Right cardiac atrium (tissue), 5 donors: ENCODE data around the gene EWSR1. TPM values are rescaled to one million over a fixed set of nuclear protein-coding genes. Genes with fewer than 3 reads are reported as not detected.
A peak's percentile ranks its signal among the peaks of the same experiment; 100 is the strongest.
"Not testable (repeated sequence)": the region's sequence is repeated elsewhere in the genome, so short reads cannot be mapped to it uniquely, and the experiment has no call there.

Source experiments
- ATAC-seq, 2 donors: fragments of 200-7000 bp; cut with Tn5 transposase; one replicate each; pipeline versions ENCODE4 v1.8.0 to v1.9.1; 2020; ENCODE audit warnings: moderate library complexity in 2 of 2, mild to moderate bottlenecking in 1 of 2
- DNase-seq, 3 donors: peaks; one replicate each; pipeline ENCODE4 v3.0.0-alpha.2; 2020
- H3K27ac ChIP-seq: one replicate; pipeline ENCODE4 v1.5.1; 2013; ENCODE audit warnings: mild to moderate bottlenecking, low read length, control low read depth, moderate library complexity
- H3K27me3 ChIP-seq: one replicate; pipeline ENCODE4 v1.6.1; 2013; ENCODE audit not compliant: control insufficient read depth, insufficient read depth
- H3K4me1 ChIP-seq: one replicate; pipeline ENCODE4 v1.6.1; 2013; ENCODE audit warnings: low read length; ENCODE audit not compliant: control insufficient read depth, insufficient read depth
- H3K4me3 ChIP-seq: one replicate; pipeline ENCODE4 v1.5.1; 2013; ENCODE audit warnings: low read length, control low read depth
- H3K9me3 ChIP-seq: one replicate; pipeline ENCODE4 v1.6.1; 2013; ENCODE audit warnings: low read length; ENCODE audit not compliant: control insufficient read depth
- WGBS: extraction: QIAGEN DNeasy Blood & Tissue Kit; methylation state at CpG from one replicate; pipeline ENCODE4 v1.1.7; 2013; 5-methylcytosine and 5-hydroxymethylcytosine counted together
- intact Hi-C, 4 donors: fragments of 100-400 bp; cut with DNase I; formaldehyde crosslinking; loops; one replicate each; pipeline versions ENCODE4 v1.11.0 to v1.14.0; 2022 to 2023
- polyA plus RNA-seq: library from polyadenylated mRNA; stranded (reverse); fragments of 200-250 nt; gene quantifications from one replicate; pipeline ENCODE4 v1.2.3, GENCODE V29; 2013
- total RNA-seq, 4 donors: library from RNA; stranded (reverse); fragmentation: NEBNext Ultra II Directional; extraction: Animal tissue kit (Norgen Biotek cat#: 25700); gene quantifications; one replicate each; pipeline ENCODE4 v1.2.1, GENCODE V29; 2021
- donor health status: healthy with polysubstance abuse.
- donor health status: DM: no; HTN: yes; CAD: no.
- donor health status: DM: no; HTN: no; CAD: no.
- donor health status: DM: no; HTN: yes; CAD: no; lungs with severe emphysema.
- donor health status: DM: yes; HTN: yes; CAD: no.

EWSR1 gene
- total and polyA plus RNA-seq, 5 donors = 119 to 162 (median 142) TPM

DNA sequence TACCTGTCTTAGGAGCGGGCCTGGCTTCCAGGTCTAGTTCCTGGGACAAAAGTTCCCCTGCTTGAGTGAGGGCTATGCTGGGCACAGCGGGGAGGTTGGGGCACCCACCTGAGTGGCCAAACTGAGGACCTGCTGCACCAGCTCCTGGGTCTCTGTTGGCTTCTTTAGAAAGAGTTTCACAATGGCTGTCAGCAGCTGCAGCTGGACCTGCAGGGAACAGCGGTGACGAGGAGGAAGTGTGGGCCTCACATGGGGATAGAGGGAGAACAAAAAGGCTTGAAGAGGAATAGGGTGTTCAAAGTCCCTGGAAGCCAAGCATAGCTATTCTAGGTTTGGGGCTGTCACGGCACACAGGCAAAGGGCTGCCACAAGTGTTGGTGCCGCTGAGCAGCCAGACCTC is 74.1 kb downstream of the EWSR1 start:
- H3K27me3 ChIP-seq = no peaks in the 10 kb centered on the region
- DNase-seq = no peak
- no peak overlapping the region for H3K4me3 ChIP-seq
- intact Hi-C loops = no loop called here
- ATAC-seq = no peak
- 77% methylated on average over 6 of the region's 6 CpGs for WGBS
- peak overlapping the region; percentile 34 for H3K27ac ChIP-seq
- H3K9me3 ChIP-seq = no peaks in the 10 kb centered on the region
- H3K4me1 ChIP-seq = peaks cover 4% of the 10 kb centered on the region

DNA sequence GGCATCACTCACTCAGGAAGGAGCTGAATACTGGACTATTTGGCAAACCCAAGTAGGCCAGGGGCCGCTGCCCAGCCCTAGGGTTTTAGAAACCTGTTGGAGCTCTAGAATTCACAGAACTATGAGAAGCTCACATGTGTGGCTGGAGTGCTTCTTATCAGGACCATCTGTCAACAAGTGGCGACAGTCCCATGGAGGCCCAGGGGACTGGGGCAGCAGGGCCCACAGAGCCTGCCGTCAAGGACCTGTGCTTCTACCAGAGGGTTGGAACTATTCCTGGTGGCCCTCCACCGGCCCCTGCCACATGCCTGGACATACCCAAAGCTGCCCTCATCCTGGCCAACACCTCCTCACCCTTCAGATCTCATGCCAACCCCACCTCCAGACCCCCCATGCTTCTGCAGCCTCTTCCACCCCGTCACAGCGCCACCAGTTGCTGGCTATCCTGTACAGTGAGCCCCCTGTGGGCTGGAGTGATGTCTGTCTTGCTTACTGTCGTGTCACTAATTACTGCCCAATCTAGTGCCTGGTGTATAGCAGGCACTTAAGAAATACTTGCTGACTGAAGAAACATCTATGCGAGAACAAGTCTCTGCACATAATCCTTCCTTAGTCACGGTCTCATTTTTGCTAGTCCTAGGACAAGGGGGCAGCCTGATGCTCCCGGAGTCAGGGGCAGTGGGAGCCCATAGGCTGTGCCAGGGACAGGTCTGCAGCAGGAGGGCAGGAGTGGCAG is 74.7 kb downstream of the EWSR1 start:
- peaks cover 4% of the 10 kb centered on the region for H3K4me1 ChIP-seq
- no peaks in the 10 kb centered on the region for H3K27me3 ChIP-seq
- H3K9me3 ChIP-seq = no peaks in the 10 kb centered on the region
- no peak overlapping the region for H3K4me3 ChIP-seq
- 69% methylated on average over 10 of the region's 10 CpGs for WGBS
- ATAC-seq (peak in 1 of 2 donors; percentile 51), DNase-seq (peak in 1 of 3 donors; percentile 63)
- intact Hi-C loops = no loop called here
- H3K27ac ChIP-seq = peak overlapping the region; percentile 34

- DNase-seq (peak; percentile 53 to 82 (median 79)), ATAC-seq (peak in 1 of 2 donors; percentile 34)
- no peaks in the 10 kb centered on the region for H3K9me3 ChIP-seq
- peak overlapping the region; percentile 2 for H3K27ac ChIP-seq
- no peak overlapping the region for H3K4me3 ChIP-seq
- 56% methylated on average over 7 of the region's 7 CpGs for WGBS
- H3K27me3 ChIP-seq = no peaks in the 10 kb centered on the region
- intact Hi-C loops = no loop called here
- H3K4me1 ChIP-seq = peaks cover 4% of the 10 kb centered on the region
Observed at GRCh38 chr22:29343313-29343805, 75.3 kb downstream of the EWSR1 start.

DNA sequence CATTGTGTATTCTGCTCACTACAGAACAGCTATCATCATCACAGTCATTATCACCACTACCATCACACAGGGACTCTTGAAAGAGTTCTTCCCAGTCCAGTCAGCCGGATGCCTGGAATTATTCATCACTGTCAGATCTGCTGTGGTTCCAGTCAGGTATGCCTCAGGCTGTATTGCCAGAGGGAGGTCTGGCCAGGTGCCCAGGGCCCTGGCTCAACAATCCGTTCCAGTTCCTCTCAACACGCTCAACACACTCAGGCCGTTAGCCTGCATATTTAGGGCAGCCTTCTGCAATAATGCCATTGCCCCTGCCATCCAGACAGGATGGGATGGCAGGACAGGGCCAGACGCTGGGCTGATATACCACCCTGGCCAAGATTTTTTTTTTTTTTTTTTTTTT is 76.1 kb downstream of the EWSR1 start:
- Histone ChIP-seq H3K27me3 (no peaks in the 10 kb centered on the region), H3K4me1 (peaks cover 4% of the 10 kb centered on the region), H3K9me3 (no peaks in the 10 kb centered on the region), H3K4me3 (no peak overlapping the region), H3K27ac (peak overlapping the region; percentile 9)
- intact Hi-C loops = no loop called here
- DNase-seq (peak in 2 of 3 donors; percentile 82 to 87), ATAC-seq (peak; percentile 31 to 42)
- WGBS = 36% methylated on average over 5 of the region's 5 CpGs

GRCh38 chr22:29344889-29345288 is 76.8 kb downstream of the EWSR1 start:
- H3K4me1 ChIP-seq, H3K27me3 ChIP-seq, H3K9me3 ChIP-seq, DNase-seq, H3K27ac ChIP-seq, H3K4me3 ChIP-seq, intact Hi-C loops, ATAC-seq: not testable (repeated sequence)
- WGBS = 95% methylated on average over 5 of the region's 5 CpGs

DNA sequence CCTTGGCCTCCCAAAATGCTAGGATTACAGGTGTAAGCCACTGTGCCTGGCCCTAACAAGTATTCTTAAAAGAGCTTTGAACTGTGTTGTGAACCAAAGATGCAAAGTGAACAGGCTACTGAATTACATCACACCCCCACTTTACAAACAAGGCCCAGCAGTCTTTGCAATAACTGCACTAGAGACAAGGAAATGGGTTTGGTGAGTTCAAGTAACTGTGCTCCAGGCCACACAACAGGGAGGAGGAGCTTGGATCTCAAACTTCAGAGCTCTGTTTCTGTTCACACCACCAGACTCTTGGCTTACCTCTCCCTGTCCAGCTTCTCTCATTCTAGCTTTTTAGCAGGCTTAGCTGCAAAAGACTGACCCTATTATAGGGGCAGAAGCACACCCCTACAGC is 77.9 kb downstream of the EWSR1 start:
- ATAC-seq (peak in 1 of 2 donors; percentile 42), DNase-seq (peak in 1 of 3 donors; percentile 11)
- Histone ChIP-seq H3K4me3 (no peak overlapping the region), H3K4me1 (peaks cover 4% of the 10 kb centered on the region), H3K27me3 (no peaks in the 10 kb centered on the region), H3K27ac (no peak overlapping the region), H3K9me3 (no peaks in the 10 kb centered on the region)
- intact Hi-C loops = no loop called here

DNA sequence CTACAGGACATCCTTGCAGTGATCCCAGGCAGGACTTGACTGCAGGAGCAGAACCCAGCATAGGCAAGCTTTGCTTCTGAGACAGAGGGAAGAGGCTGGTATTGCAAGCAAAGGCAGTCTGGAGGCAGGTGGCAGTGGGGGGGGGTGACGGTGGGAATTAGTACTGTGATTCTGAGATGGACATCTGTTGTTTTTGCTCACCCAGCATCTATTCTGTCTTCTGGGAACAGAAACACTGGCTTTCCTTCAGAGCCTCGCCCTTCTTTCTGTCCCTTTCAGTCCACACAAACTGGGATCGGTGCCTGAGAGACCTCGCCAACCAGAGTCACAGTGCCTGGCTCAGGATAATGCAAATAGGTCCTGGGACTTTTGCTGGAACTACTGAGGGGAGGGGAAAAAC is 78.6 kb downstream of the EWSR1 start:
- Histone ChIP-seq H3K9me3 (no peaks in the 10 kb centered on the region), H3K4me3 (no peak overlapping the region), H3K27me3 (no peaks in the 10 kb centered on the region), H3K27ac (peak overlapping the region; percentile 2), H3K4me1 (peaks cover 4% of the 10 kb centered on the region)
- peak in 2 of 3 donors; percentile 50 to 82 for DNase-seq
- peak in 1 of 2 donors; percentile 34 for ATAC-seq
- 57% methylated on average over 4 of the region's 4 CpGs for WGBS
- intact Hi-C loops = no loop called here

- H3K4me3 ChIP-seq = no peak overlapping the region
- no peak for ATAC-seq
- no peak overlapping the region for H3K27ac ChIP-seq
- H3K4me1 ChIP-seq = no peaks in the 10 kb centered on the region
- no peaks in the 10 kb centered on the region for H3K27me3 ChIP-seq
- intact Hi-C loops = no loop called here
- H3K9me3 ChIP-seq = no peaks in the 10 kb centered on the region
- DNase-seq = no peak
- 84% methylated on average over 2 of the region's 2 CpGs for WGBS
Observed at GRCh38 chr22:29348041-29348440, 80.0 kb downstream of the EWSR1 start.

DNA sequence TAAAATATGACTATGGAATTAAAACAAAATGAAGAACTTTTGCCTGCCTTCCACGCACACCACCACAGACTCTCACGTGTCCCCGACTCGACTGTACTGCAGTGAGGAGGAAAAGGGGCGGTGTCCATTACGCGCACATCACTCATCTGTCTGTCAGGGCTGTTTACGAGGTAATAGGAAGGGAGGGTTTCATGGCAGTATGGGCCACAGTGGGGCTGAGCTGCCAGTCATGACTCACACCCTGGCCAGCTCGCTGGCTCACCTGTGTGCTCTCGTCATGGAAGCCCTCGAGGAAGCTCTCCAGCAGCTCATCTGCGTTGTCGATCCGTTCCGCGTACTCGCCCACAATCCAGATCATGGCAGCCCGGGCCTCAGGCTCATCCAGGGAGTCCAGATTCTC is 80.9 kb downstream of the EWSR1 start:
- H3K27ac ChIP-seq = no peak overlapping the region
- no peaks in the 10 kb centered on the region for H3K9me3 ChIP-seq
- 93% methylated on average over 18 of the region's 18 CpGs for WGBS
- DNase-seq (peak in 1 of 3 donors; percentile 3), ATAC-seq (no peak)
- H3K4me1 ChIP-seq = no peaks in the 10 kb centered on the region
- intact Hi-C loops = no loop called here
- H3K4me3 ChIP-seq = no peak overlapping the region
- H3K27me3 ChIP-seq = no peaks in the 10 kb centered on the region
